ENCODE data around the gene ERN1. TPM values are rescaled to one million over a fixed set of nuclear protein-coding genes. Genes with fewer than 3 reads are reported as not detected.

ERN1 gene
- total and polyA plus RNA-seq, 2 of the 13 experiments (the other 11 are each of a cell fraction or from before 2014, with no cell fraction given) = 6.0 to 12.7 TPM

DNA sequence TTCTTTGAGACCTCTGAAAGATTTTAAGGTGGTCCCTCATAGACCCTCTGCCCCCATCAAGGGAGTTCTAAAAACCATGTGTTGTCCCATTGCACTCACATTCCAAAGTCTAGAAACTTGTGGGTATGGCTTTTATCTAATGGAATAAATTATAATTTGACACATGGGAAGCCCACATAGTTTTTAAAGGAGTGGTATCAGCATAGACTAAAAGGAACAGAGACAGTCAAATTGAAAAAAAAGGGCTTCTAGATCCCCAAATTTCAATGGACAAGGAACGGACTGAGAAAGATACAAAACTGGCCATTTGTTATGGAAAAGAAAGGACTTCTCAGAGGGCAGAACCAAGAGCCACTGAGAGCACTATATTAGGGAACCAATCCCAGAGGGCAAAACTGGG lies 60.8 kb downstream of the ERN1 start:
- 97% methylated on average over 1 of the region's 1 CpG for WGBS (ENCODE audit: low lambda C conversion rate)
- Histone ChIP-seq H3K4me3 (replicated peaks in 1 of 3; ENCODE audit: insufficient read depth in 1 of 3, low read depth in 2 of 3, low read length in 3 of 3) (no peak overlapping the region), H3K4me1 (ENCODE audit: insufficient read depth, low read length) (peaks cover 7% of the 10 kb centered on the region), H3K9ac (ENCODE audit: insufficient read depth, low read depth, low read length) (no peak overlapping the region), H3K4me2 (ENCODE audit: low read depth, low read length) (no peak overlapping the region), H3K27ac (ENCODE audit: extremely low read length, insufficient read depth, low read length) (no peak overlapping the region), H3K9me3 (ENCODE audit: low read length) (peaks cover 8% of the 10 kb centered on the region), H2AFZ (ENCODE audit: low read length) (no peak overlapping the region), H4K20me1 (ENCODE audit: insufficient read depth, low read length) (no peaks in the 10 kb centered on the region), H3K27me3 (ENCODE audit: control insufficient read depth in 1 of 2, insufficient read depth in 2 of 2, low read length in 2 of 2) (no peaks in the 10 kb centered on the region), H3K79me2 (ENCODE audit: insufficient read depth, low read length) (no peaks in the 10 kb centered on the region), H3K36me3 (replicated peaks in 1 of 2; ENCODE audit: control insufficient read depth in 1 of 2, insufficient read depth in 2 of 2, low read length in 2 of 2) (peaks cover 25 to 82% of the 10 kb centered on the region in 2 experiments)
- in situ Hi-C loops (cut with HindIII; ENCODE audit: extremely low pct_ligation_motif_present, low pct_unique_long_range_greater_than_20kb) (loop anchor here (10.0 kb wide), 1 partner anchor 216 kb away; no protein-coding TSS in a partner anchor), intact Hi-C loops (cut with micrococcal nuclease; ENCODE audit: unreplicated experiment) (no loop called here)
- ATAC-seq = no peak
- no peak for TF ChIP-seq HNRNPUL1 (IDR thresholded peaks at IDR 0.05; ENCODE audit: low read depth, low read length)
- TF ChIP-seq ZNF3 (CRISPR knock-in tag; IDR thresholded peaks at IDR 0.05) = no peak
- no peak for TF ChIP-seq ZNF570 (CRISPR knock-in tag; IDR thresholded peaks at IDR 0.05; ENCODE audit: borderline replicate concordance)
- no peak for TF ChIP-seq ZNF749 (CRISPR knock-in tag; IDR thresholded peaks at IDR 0.05; ENCODE audit: borderline replicate concordance)
- TF ChIP-seq CREM (IDR thresholded peaks at IDR 0.05) = no peak
- TF ChIP-seq CREM (CRISPR knock-in tag; IDR thresholded peaks at IDR 0.05) = no peak
- TF ChIP-seq, protein P1, sequence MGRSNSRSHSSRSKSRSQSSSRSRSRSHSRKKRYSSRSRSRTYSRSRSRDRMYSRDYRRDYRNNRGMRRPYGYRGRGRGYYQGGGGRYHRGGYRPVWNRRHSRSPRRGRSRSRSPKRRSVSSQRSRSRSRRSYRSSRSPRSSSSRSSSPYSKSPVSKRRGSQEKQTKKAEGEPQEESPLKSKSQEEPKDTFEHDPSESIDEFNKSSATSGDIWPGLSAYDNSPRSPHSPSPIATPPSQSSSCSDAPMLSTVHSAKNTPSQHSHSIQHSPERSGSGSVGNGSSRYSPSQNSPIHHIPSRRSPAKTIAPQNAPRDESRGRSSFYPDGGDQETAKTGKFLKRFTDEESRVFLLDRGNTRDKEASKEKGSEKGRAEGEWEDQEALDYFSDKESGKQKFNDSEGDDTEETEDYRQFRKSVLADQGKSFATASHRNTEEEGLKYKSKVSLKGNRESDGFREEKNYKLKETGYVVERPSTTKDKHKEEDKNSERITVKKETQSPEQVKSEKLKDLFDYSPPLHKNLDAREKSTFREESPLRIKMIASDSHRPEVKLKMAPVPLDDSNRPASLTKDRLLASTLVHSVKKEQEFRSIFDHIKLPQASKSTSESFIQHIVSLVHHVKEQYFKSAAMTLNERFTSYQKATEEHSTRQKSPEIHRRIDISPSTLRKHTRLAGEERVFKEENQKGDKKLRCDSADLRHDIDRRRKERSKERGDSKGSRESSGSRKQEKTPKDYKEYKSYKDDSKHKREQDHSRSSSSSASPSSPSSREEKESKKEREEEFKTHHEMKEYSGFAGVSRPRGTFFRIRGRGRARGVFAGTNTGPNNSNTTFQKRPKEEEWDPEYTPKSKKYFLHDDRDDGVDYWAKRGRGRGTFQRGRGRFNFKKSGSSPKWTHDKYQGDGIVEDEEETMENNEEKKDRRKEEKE (IDR thresholded peaks at IDR 0.05) = no peak
- TF ChIP-seq KDM5B (CRISPR knock-in tag; IDR thresholded peaks at IDR 0.05; ENCODE audit: borderline replicate concordance) = no peak
- TF ChIP-seq ZNF850 (CRISPR knock-in tag; conservative IDR thresholded peaks at IDR 0.05) = no peak
- no peak for TF ChIP-seq HES4 (CRISPR knock-in tag; IDR thresholded peaks at IDR 0.05; ENCODE audit: borderline replicate concordance)
- TF ChIP-seq ZNF280B (CRISPR knock-in tag; IDR thresholded peaks at IDR 0.05; ENCODE audit: borderline replicate concordance) = no peak
- TF ChIP-seq, protein P2, sequence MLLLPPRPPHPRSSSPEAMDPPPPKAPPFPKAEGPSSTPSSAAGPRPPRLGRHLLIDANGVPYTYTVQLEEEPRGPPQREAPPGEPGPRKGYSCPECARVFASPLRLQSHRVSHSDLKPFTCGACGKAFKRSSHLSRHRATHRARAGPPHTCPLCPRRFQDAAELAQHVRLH (CRISPR knock-in tag; IDR thresholded peaks at IDR 0.05; ENCODE audit: borderline replicate concordance, low read depth) = no peak
- no peak for TF ChIP-seq KMT2A (CRISPR knock-in tag; IDR thresholded peaks at IDR 0.05)
- TF ChIP-seq HNRNPL (IDR thresholded peaks at IDR 0.05; ENCODE audit: low read depth, low read length) = no peak
- no peak for TF ChIP-seq RBFOX2 (IDR thresholded peaks at IDR 0.05; ENCODE audit: low read depth, low read length)
- TF ChIP-seq, protein P3, sequence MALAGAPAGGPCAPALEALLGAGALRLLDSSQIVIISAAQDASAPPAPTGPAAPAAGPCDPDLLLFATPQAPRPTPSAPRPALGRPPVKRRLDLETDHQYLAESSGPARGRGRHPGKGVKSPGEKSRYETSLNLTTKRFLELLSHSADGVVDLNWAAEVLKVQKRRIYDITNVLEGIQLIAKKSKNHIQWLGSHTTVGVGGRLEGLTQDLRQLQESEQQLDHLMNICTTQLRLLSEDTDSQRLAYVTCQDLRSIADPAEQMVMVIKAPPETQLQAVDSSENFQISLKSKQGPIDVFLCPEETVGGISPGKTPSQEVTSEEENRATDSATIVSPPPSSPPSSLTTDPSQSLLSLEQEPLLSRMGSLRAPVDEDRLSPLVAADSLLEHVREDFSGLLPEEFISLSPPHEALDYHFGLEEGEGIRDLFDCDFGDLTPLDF (CRISPR knock-in tag; IDR thresholded peaks at IDR 0.05) = no peak
- TF ChIP-seq TEF (CRISPR knock-in tag; IDR thresholded peaks at IDR 0.05) = no peak
- no peak for TF ChIP-seq PPARG (CRISPR knock-in tag; conservative IDR thresholded peaks at IDR 0.05)
- BruUV-seq (replicated peaks) = no TSS peak
- no peak for FAIRE-seq
- CTCF ChIA-PET (ENCODE audit: low intra/inter-chr PET ratio, low total read pairs) = no interaction called here
- POLR2A ChIA-PET = no interaction called here
- DNase-seq (ENCODE audit: low spot score) = no peak

Measured in HepG2 (cell line).